GM18502 (cell line): Measurements from ENCODE around the gene ATOH7.

Experiments
- ATAC-seq: cut with Tn5 transposase; IDR thresholded peaks from one replicate; pipeline ENCODE4 v1.9.1; 2021; ENCODE audit warnings: mild to moderate bottlenecking; ENCODE audit not compliant: unreplicated experiment, poor library complexity

ATOH7 gene

DNA sequence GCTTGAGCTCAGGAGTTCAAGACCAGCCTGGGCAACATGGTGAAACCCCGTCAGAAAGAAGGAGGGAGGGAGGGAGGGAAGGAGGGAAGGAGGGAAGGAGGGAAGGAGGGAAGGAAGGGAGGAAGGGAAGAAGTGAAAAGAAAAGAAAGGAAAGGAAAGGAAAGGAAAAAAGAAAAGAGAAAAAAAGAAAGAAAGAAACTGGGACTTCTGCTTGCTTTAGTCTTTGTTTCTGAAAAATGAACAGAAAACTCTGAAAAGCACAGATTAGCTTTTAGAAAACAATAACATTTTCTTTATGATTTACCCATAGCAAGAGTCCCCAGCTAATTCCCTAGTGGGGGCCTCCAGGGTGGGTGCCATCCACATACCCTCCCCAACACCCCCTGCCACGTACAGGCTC, 46.8 kb downstream of the ATOH7 start:
- ATAC-seq, result no peak

DNA sequence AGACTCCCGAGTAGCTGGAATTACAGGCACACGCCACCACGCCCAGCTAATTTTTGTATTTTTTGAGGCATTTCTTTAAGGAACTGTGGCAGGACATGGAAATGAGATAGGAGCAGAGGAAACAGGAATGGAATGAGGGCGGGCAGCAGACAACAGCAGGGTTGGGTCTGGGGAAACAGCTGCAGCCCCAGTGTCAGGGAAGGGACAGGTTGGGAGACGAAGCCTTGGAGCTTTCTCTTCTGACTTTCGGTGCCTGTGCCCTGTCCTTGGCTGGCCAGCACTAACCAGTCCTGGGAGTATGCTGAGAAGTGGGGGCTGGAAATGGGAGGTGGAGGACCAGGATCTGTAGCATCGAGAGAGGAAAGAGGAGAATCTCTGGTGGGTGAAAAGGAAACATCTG, 47.4 kb downstream of the ATOH7 start:
- ATAC-seq, result no peak
